CD4-positive, alpha-beta T cell treated with Interleukin-15 for 4 hours (primary cell): ENCODE measurements around the gene SPOCK1.

Experiments used
- DNase-seq: peaks from one replicate; pipeline ENCODE4 v3.0.0-alpha.2; 2020; ENCODE audit warnings: low spot score

The SPOCK1 gene

GRCh38 chr5:137148159-137148558 is 351.0 kb downstream of the SPOCK1 start:
- DNase-seq: no peak

- no peak for DNase-seq
Measured at GRCh38 chr5:137147346-137147745, 351.8 kb downstream of the SPOCK1 start.

GRCh38 chr5:137146402-137146890 is 352.7 kb downstream of the SPOCK1 start:
- DNase-seq: no peak

DNA sequence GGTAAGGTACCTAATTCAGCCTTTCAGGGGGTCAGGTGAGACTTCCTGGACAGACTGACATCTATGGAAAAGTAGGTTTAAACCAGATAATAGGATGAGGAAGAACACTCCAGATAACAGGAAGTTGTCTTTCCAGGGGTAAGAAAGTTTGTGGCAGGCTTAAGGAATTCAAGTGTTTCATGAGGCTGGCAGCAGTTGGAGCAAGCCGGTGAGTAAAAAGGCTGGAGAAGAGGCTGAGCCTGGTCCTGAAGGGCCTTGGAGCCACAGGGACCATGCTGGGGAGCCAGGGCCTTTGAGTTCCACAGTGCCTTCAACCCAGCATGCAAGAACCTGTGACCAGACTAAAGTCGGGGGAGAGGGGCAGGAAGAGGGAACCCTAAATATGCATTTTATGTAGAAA is 353.4 kb downstream of the SPOCK1 start:
- DNase-seq: no peak

GRCh38 chr5:137144656-137145055 is 354.5 kb downstream of the SPOCK1 start:
- no peak for DNase-seq

- DNase-seq: no peak
Measured at GRCh38 chr5:137142764-137143605, 356.1 kb downstream of the SPOCK1 start.

- DNase-seq: no peak
Measured at GRCh38 chr5:137142346-137142745, 356.8 kb downstream of the SPOCK1 start.

GRCh38 chr5:137141779-137142178 is 357.3 kb downstream of the SPOCK1 start:
- no peak for DNase-seq

DNA sequence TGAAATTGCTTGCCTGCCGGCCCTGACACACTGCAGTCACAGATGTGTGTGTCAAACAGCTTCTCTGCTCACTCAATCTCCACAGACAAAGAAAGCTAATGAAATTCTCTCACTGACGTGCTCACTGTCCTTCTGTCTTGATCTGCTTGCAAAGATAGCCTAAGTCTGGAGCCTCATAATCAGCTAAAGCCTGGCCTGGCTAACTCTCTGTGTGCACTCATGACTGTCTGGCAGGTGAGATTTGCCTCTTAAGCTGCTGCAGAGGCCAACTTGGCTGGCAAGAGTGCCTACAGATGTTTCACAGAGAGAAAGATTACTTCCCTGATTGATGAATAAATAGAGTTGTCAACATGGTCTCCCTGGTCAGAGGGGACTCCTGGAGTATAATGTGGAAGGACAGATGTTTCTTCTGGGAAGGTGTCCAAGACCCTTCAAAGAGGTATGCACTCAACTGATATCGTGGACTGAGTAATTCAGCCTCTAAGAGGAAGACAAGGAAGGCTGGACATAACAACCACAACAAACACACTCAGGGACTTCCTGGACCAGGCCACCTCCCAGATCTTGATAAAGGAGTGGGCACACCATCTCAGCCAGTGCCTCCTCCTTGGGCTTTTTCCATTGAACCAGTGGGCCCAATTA is 362.0 kb downstream of the SPOCK1 start:
- DNase-seq: no peak

GRCh38 chr5:137134920-137135532 is 364.1 kb downstream of the SPOCK1 start:
- no peak for DNase-seq

DNA sequence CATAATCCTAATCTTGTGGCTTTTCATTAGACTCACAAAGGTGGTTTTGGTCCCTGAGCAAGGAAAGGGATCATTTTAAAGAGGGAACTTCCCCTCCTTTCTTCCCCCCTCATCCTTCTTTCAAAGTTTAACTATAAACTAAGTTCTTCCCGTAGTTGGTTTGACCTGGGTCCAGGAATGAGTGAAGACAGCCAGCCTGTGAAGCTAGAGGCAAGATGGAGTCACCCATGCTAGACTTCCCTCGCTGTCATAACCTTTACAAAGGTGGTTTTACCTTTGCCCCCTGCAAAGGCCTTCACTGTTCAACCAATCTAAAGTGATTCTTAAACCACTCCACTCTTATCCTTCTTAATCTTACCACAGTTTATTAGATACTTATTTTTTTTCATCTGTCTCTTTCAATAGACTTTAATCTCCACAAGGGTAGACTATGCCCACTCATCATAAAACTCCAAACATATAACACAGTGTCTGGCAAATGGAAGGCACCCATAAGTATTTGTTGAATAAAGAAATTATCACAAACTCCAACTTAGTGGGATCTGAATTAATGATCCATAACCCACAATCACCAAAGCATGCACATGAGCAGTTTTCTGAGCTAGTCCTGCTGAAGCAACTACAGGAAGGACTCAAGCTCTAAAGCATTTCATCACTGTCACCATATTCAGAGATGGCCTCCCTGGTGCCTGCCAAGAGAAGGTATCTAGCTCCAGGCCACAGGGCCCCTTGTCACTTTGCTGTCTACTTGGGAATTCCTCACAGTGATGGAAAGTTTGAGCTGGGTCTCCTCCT is 369.0 kb downstream of the SPOCK1 start:
- DNase-seq: no peak

GRCh38 chr5:137128012-137128411 is 371.1 kb downstream of the SPOCK1 start:
- no peak for DNase-seq

GRCh38 chr5:137126829-137127228 is 372.3 kb downstream of the SPOCK1 start:
- DNase-seq: no peak

GRCh38 chr5:137122558-137122957 is 376.6 kb downstream of the SPOCK1 start:
- no peak for DNase-seq

DNA sequence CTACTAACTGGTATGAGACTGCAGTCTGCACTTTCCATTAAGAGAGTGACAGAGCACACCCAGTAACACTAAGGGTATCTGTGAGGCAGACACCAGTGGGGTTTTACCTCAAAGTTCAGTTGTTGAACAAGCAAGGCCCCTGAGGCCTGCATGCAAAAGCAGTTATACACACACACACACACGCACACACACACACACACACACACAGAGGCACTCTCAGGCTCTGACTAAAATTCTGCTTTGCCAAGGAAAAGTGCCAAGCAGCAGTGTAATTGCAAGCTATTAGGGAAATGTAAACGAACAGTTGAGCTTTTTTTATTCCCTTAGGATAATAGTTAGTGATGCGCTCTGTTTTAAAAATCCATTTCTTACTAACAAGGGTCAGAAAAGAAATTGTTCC is 377.1 kb downstream of the SPOCK1 start:
- DNase-seq: no peak

DNA sequence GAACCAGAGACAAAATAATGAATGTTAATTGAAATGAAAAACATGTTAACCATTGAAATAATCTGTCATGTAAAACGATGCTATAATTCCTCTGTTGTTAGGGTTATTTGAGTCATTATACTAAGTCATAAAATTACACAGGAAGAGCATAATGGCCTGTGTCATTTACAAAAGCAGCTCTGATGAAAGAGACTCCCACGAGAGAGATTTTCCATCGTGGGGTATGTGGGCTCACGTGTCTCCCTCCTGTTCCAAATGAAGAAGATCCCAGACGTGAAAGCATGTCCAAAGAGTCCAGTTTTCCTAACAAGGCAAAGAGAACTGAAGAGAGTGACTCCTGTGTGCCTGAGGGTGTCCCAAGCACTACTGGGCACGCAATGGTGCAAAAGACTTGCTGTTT is 379.8 kb downstream of the SPOCK1 start:
- no peak for DNase-seq

DNA sequence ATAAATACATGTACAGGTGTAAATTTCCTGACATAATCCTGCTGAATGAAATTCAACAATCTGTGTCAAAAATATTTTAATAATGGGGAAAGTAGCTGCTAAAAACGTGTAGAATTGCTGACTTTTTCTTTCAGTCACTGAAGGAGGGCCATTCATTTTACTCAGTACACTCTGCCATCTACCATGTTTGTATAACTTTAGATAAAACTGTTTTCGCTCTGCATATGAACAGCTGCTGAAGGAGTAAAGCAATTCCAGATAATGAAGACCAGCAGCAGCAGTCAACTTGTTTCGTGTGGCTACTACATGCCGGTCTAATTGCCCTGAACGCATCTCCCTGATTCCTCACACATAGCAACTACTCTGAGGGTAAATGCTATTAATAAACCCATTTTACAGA is 380.5 kb downstream of the SPOCK1 start:
- no peak for DNase-seq

GRCh38 chr5:137115152-137115551 is 384.0 kb downstream of the SPOCK1 start:
- DNase-seq: no peak

DNA sequence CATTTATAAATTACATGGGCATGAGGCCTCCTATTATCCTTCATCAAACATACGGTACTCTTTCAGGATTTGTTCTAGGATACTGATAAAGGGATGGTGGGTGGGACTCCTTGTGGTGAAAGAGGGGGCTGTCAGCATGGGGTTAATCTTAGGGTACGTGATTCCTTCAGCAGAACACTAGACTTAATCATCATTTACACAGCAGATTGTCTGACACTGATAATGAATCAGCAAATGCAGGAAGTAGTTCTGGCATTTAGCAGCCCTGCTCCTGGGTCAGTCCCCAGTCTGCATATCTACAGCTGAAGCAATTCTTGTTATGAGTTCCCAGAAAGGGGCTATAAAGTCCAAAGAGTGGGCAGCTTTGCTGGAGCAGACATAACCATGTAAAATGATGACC is 384.6 kb downstream of the SPOCK1 start:
- DNase-seq: no peak

DNA sequence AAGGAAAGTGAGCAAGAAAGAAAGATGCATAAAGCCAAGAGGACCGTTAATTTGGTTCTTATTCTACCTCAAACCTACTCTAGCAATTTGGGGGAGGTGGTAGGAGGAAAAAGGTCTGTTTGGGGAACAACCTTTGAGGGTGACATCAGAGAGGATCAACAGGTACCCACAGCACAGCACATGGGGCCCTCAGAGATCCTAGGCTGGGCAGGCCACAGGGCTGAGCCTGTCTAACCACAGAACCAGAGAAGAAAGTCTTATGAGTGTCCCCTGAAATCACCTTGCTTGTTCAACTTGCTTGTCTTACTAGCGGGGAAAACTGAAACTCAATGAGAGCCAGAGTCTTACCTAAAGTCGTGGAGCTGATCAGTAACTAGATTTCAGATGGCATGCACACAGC is 385.2 kb downstream of the SPOCK1 start:
- no peak for DNase-seq

DNA sequence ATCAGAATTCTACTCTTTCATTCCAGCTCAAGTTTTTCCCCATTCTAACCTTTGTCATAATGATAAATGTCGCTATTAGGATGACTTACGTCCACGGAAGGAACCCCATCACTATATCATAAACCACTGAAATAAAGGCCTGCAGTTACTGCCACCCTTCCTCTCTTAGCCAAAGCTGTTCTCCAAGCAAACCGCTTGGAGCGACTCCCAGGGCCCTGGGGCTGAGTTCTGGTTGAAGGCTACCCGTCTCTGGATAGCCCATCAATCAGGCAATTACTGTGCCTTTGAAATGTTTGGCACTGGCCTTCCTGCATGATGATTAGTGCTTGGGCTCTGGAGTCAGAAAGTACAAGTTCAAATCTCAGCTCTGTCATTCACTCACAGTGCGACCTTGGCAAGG is 386.0 kb downstream of the SPOCK1 start:
- DNase-seq: no peak

DNA sequence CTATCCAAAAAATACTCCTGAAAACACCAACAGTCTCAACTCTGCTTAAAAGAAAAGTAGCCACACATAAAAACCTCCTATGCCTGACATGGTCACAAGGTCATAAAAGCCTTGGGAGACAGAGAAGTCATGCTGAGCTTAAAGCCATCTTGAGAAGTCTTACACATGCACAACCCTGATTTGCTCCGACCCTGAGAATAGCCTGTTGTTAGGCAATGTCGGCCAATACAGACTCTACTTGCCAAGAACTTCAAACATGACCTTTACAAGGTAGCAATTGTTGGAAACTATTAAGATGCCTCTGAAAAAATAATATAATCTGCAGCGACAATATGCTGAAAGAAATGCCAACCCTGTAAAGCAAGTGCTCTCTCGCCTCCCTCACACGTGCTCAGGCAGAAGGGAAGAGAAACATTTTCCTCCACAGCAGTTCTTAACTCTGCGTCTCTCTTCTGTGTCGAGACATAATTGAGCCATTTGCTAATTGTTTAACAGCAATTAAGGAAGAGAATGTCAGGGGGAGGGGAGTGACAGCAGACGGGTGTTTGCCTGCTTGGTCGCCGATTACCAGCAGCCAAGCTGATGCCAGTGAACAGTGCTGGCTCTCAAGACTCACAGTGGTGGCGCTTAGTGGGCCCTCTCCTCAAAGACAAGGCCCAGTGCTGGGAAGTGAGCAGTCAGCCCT is 393.6 kb downstream of the SPOCK1 start:
- DNase-seq: no peak
